GM12878 (cell line): ENCODE data around the gene RAB3IL1. TPM values are rescaled to one million over a fixed set of nuclear protein-coding genes. Genes with fewer than 3 reads are reported as not detected.

Experiments used
- ATAC-seq: fragments of 200-7000 bp; cut with Tn5 transposase; 3 replicates; pipeline ENCODE4 v1.9.1; 2020; ENCODE audit warnings: mild to moderate bottlenecking, moderate library complexity
- BruUV-seq: library from RNA; stranded (reverse); fragments of 400-500 nt; replicated peaks from 2 replicates; lab custom pipeline; 2021; lab: Mats Ljungman, UMichigan
- CTCF ChIA-PET: fragments of 300-600 bp; sonication (Branson Sonifier 250); formaldehyde crosslinking; extraction: SDS; loops from one replicate; lab custom pipeline; 2021; ENCODE audit warnings: inconsistent platforms; lab: Yijun Ruan, JAX
- POLR2A ChIA-PET: fragments of 350-600 bp; formaldehyde crosslinking; extraction: SDS; loops from one replicate; lab custom pipeline; 2021; ENCODE audit warnings: inconsistent platforms; lab: Charles Lee
- RAD21 ChIA-PET: fragments of 300-600 bp; sonication (Branson Sonifier 250); formaldehyde crosslinking; loops from one replicate; lab custom pipeline; 2023; ENCODE audit warnings: antibody characterized with exemption; ENCODE audit not compliant: unreplicated experiment; lab: Charles Lee
- SMC1A ChIA-PET: fragments of 300-600 bp; sonication (Branson Sonifier 250); formaldehyde crosslinking; loops from one replicate; lab custom pipeline; 2023; ENCODE audit not compliant: unreplicated experiment, uncharacterized antibody; lab: Charles Lee
- DNase-seq: peaks from one replicate; pipeline ENCODE4 v3.0.0-alpha.2; 2011; ENCODE audit warnings: low read depth, low spot score
- FAIRE-seq: peaks from 3 replicates; lab custom pipeline; 2011; peaks lifted over from hg19 to GRCh38; lab: Jason Lieb, UNC
- H2AFZ ChIP-seq: 2 replicates; pipeline ENCODE4 v1.6.0; 2011; ENCODE audit warnings: low read depth, low read length, control low read depth; ENCODE audit not compliant: control insufficient read depth
- H3K27ac ChIP-seq: 2 replicates; pipeline ENCODE4 v1.5.1; 2011; ENCODE audit warnings: control low read depth; ENCODE audit not compliant: control insufficient read depth, insufficient read depth
- H3K27me3 ChIP-seq, 2 experiments: replicated peaks in 1 of 2; 2 replicates each; pipeline versions ENCODE4 v1.6.0 to v1.6.1; 2011; ENCODE audit warnings: low read length in 1 of 2; ENCODE audit not compliant: control insufficient read depth in 2 of 2, insufficient read depth in 2 of 2
- H3K36me3 ChIP-seq, 2 experiments: 2 replicates each; pipeline ENCODE4 v1.5.1; 2011; ENCODE audit warnings: low read length in 1 of 2; ENCODE audit not compliant: control insufficient read depth in 2 of 2, insufficient read depth in 2 of 2
- H3K4me1 ChIP-seq: 2 replicates; pipeline ENCODE4 v1.6.1; 2011; ENCODE audit warnings: mild to moderate bottlenecking, low read length, moderate library complexity, mixed read lengths; ENCODE audit not compliant: control insufficient read depth, insufficient read depth
- H3K4me2 ChIP-seq: 2 replicates; pipeline ENCODE4 v1.6.0; 2011; ENCODE audit warnings: control low read depth; ENCODE audit not compliant: control insufficient read depth, insufficient read depth
- H3K4me3 ChIP-seq: fragments of 200-600 bp; sonication (generic); 2 replicates; pipeline ENCODE4 v1.5.1; 2016
- H3K79me2 ChIP-seq: 2 replicates; pipeline ENCODE4 v1.6.0; 2011; ENCODE audit warnings: low read length; ENCODE audit not compliant: control insufficient read depth, insufficient read depth
- H3K9ac ChIP-seq: 2 replicates; pipeline ENCODE4 v1.8.0; 2011; ENCODE audit warnings: low read length, control low read depth, mixed read lengths; ENCODE audit not compliant: control insufficient read depth, insufficient read depth
- H3K9me3 ChIP-seq: replicated peaks from 3 replicates; pipeline ENCODE4 v1.5.1; 2011; ENCODE audit warnings: mild to moderate bottlenecking, low read length; ENCODE audit not compliant: control insufficient read depth, insufficient read depth
- H4K20me1 ChIP-seq: 2 replicates; pipeline ENCODE4 v1.6.0; 2011; ENCODE audit not compliant: control insufficient read depth, insufficient read depth
- BCL11A ChIP-seq: IDR thresholded peaks from 2 replicates; pipeline ENCODE4 v1.6.1; 2011; ENCODE audit warnings: low read depth, low read length
- CHD4 ChIP-seq: fragments of 200-600 bp; sonication (generic); IDR thresholded peaks from 2 replicates; pipeline ENCODE4 v1.6.1; 2016; ENCODE audit warnings: mild to moderate bottlenecking
- CREM ChIP-seq: IDR thresholded peaks from 2 replicates; pipeline ENCODE4 v1.6.1; 2014; ENCODE audit warnings: antibody characterized with exemption, low read depth
- KLF5 ChIP-seq: fragments of 450-650 bp; IDR thresholded peaks from 2 replicates; pipeline ENCODE4 v1.6.1; 2014; ENCODE audit warnings: mild to moderate bottlenecking; ENCODE audit not compliant: partially characterized antibody
- MTA3 ChIP-seq: IDR thresholded peaks from 2 replicates; pipeline ENCODE4 v1.6.1; 2012; ENCODE audit warnings: low read length, inconsistent platforms, borderline replicate concordance
- NRF1 ChIP-seq: conservative IDR thresholded peaks from 2 replicates; pipeline ENCODE4 v1.6.1; 2011; ENCODE audit warnings: mild to moderate bottlenecking, low read depth, low read length, improper control_type of control experiment
- SP1 ChIP-seq: IDR thresholded peaks from one replicate; pipeline ENCODE4 v1.6.1; 2011; ENCODE audit warnings: low read depth, low read length
- TCF12 ChIP-seq: IDR thresholded peaks from 2 replicates; pipeline ENCODE4 v1.6.1; 2011; ENCODE audit warnings: low read depth, mild to moderate bottlenecking, low read length
- ZBED1 ChIP-seq: IDR thresholded peaks from 2 replicates; pipeline ENCODE4 v1.6.1; 2016; ENCODE audit warnings: borderline replicate concordance
- ZNF217 ChIP-seq: fragments of 450-650 bp; IDR thresholded peaks from 2 replicates; pipeline ENCODE4 v1.6.1; 2017; ENCODE audit warnings: antibody characterized with exemption, mild to moderate bottlenecking
- WGBS: methylation state at CpG from one replicate; pipeline ENCODE4 v1.1.6; 2016; ENCODE audit warnings: low lambda C conversion rate; ENCODE audit not compliant: insufficient replicate concordance, insufficient coverage; ENCODE audit errors: missing lambda C conversion rate; 5-methylcytosine and 5-hydroxymethylcytosine counted together
- in situ Hi-C: fragments of 300-500 bp; cut with MboI; formaldehyde crosslinking; loops from 9 replicates; pipeline ENCODE4 v1.14.3; 2018; ENCODE audit warnings: mixed read lengths
- intact Hi-C: fragments of 100-400 bp; cut with micrococcal nuclease; formaldehyde crosslinking; loops from one replicate; pipeline ENCODE4 v1.14.2; 2022; ENCODE audit not compliant: unreplicated experiment
- polyA plus RNA-seq, 11 experiments: library from polyadenylated mRNA; depleted of rRNA in 4 of 11; unstranded in 6 of 11; stranded (reverse) in 5 of 11; fragments of >200 nt; fragmentation: Nextera tagmentation in 4 of 11; fragmentation: Illumina TruSeq in 1 of 11; extraction: Ambion mirVana in 4 of 11; extraction: Trizol in 1 of 11; gene quantifications; 1 replicate in 1 of 11; 2 replicates in 10 of 11; pipeline versions ENCODE4 v1.2.1 to v1.2.3, GENCODE V29; 2011 to 2016; ENCODE audit warnings: inconsistent platforms in 2 of 11, missing spikeins in 2 of 11, low read depth in 1 of 11
- total RNA-seq, 4 experiments: library from RNA; depleted of rRNA in 3 of 4; stranded (reverse); fragments of >200 nt in 3 of 4; fragmentation: Illumina TruSeq in 1 of 4; extraction: Trizol in 1 of 4; gene quantifications; 2 replicates each; pipeline versions ENCODE4 v1.2.1 to v1.2.3, GENCODE V29; 2013 to 2021
- TF ChIP-seq, protein P1 (sequence below): fragments of 450-650 bp; IDR thresholded peaks from 2 replicates; pipeline ENCODE4 v1.6.1; 2017; ENCODE audit warnings: mild to moderate bottlenecking, low read depth, inconsistent platforms; ENCODE audit not compliant: poor library complexity, severe bottlenecking
- TF ChIP-seq, protein P2 (sequence below): fragments of 450-650 bp; formaldehyde crosslinking; IDR thresholded peaks from 2 replicates; pipeline ENCODE4 v1.4.0; 2022; ENCODE audit warnings: mild to moderate bottlenecking, moderate library complexity
- TF ChIP-seq, protein P3 (sequence below): fragments of 450-650 bp; IDR thresholded peaks from 2 replicates; pipeline ENCODE4 v1.6.1; 2017; ENCODE audit warnings: mild to moderate bottlenecking, moderate library complexity

Gene RAB3IL1
- total and polyA plus RNA-seq, 10 of the 15 experiments (the other 5 are each of a cell fraction or from before 2014, with no cell fraction given): 0.04 TPM; not detected in 9

DNA sequence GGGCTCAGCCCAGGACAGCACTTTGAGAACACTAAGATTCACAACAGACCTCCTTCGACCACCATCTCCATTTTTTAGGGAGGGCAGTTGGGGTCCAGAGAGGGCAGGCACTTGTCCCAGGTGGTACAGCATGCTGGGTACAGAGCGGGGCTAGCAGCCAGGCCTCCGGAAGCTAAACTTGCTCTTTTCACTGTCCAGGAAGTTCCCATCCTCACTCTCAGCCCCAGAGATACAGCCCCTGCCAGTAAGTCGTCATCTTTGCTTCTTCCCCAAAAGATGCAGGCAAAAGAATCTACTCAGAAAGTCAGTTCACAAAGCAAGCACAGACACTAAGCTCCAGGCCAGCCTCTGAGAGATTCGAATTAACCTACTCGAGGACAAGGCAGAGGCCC is 6.7 kb upstream of the RAB3IL1 start (continued):
- TF ChIP-seq, protein P1, sequence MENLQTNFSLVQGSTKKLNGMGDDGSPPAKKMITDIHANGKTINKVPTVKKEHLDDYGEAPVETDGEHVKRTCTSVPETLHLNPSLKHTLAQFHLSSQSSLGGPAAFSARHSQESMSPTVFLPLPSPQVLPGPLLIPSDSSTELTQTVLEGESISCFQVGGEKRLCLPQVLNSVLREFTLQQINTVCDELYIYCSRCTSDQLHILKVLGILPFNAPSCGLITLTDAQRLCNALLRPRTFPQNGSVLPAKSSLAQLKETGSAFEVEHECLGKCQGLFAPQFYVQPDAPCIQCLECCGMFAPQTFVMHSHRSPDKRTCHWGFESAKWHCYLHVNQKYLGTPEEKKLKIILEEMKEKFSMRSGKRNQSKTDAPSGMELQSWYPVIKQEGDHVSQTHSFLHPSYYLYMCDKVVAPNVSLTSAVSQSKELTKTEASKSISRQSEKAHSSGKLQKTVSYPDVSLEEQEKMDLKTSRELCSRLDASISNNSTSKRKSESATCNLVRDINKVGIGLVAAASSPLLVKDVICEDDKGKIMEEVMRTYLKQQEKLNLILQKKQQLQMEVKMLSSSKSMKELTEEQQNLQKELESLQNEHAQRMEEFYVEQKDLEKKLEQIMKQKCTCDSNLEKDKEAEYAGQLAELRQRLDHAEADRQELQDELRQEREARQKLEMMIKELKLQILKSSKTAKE: no peak
- no peak for TF ChIP-seq BCL11A

DNA sequence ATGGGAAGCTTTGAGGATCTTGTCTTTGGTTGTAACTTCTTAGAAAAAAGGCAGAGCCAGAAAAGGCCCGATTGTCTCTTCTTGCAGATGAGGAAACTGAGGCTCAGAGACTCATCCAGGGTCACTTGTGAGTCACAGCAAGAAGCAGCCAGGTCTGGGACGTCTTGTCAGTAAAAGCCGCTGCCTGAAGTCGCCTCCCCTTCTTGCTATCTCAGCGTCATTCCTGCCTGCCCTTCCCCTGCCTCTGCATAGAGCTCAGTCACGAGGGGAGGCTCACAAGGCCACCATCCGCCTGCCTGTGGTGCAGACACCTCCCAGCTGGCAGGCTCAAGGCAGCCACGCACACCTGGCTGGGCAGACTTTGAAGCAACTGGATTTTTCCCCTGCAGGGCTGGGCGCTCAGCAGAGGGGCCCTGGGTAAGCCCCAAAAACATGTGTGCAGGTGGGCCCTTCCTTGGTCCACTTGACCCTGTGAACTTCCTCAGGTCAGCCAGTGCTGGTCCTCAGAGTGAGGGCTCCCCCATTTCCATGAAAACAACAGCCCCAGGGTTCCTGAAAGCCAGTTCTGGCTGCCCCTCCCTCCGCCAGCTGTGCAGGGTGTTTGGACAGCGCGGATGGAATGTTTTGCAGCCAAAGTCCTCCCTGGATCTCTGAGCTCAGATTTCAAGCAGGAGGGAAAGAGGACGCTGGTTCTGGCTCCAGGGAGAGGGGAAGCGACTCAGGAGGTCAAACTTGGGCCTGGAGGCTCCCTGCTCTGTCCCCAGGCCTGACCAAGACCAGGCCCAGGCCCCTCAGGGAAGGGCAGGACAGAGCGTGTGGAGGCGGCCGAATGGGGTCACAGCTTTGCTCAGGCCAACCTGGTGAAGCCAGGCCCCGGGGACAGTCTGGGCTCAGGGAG is 6.0 kb upstream of the RAB3IL1 start:
- no peak for FAIRE-seq
- 35% methylated on average over 18 of the region's 18 CpGs for WGBS
- TF ChIP-seq CREM (no peak), MTA3 (no peak), NRF1 (no peak), ZNF217 (no peak), ZBED1 (no peak), TCF12 (no peak), CHD4 (no peak), SP1 (no peak), KLF5 (no peak)
- TF ChIP-seq, protein P2, sequence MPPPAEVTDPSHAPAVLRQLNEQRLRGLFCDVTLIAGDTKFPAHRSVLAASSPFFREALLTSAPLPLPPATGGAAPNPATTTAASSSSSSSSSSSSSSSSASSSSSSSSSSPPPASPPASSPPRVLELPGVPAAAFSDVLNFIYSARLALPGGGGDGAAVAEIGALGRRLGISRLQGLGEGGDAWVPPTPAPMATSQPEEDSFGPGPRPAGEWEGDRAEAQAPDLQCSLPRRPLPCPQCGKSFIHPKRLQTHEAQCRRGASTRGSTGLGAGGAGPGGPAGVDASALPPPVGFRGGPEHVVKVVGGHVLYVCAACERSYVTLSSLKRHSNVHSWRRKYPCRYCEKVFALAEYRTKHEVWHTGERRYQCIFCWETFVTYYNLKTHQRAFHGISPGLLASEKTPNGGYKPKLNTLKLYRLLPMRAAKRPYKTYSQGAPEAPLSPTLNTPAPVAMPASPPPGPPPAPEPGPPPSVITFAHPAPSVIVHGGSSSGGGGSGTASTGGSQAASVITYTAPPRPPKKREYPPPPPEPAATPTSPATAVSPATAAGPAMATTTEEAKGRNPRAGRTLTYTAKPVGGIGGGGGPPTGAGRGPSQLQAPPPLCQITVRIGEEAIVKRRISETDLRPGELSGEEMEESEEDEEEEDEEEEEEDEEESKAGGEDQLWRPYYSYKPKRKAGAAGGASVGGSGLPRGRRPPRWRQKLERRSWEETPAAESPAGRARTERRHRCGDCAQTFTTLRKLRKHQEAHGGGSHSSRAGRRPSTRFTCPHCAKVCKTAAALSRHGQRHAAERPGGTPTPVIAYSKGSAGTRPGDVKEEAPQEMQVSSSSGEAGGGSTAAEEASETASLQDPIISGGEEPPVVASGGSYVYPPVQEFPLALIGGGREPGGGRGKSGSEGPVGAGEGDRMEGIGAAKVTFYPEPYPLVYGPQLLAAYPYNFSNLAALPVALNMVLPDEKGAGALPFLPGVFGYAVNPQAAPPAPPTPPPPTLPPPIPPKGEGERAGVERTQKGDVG (CRISPR knock-in tag): no peak
- TF ChIP-seq, protein P3, sequence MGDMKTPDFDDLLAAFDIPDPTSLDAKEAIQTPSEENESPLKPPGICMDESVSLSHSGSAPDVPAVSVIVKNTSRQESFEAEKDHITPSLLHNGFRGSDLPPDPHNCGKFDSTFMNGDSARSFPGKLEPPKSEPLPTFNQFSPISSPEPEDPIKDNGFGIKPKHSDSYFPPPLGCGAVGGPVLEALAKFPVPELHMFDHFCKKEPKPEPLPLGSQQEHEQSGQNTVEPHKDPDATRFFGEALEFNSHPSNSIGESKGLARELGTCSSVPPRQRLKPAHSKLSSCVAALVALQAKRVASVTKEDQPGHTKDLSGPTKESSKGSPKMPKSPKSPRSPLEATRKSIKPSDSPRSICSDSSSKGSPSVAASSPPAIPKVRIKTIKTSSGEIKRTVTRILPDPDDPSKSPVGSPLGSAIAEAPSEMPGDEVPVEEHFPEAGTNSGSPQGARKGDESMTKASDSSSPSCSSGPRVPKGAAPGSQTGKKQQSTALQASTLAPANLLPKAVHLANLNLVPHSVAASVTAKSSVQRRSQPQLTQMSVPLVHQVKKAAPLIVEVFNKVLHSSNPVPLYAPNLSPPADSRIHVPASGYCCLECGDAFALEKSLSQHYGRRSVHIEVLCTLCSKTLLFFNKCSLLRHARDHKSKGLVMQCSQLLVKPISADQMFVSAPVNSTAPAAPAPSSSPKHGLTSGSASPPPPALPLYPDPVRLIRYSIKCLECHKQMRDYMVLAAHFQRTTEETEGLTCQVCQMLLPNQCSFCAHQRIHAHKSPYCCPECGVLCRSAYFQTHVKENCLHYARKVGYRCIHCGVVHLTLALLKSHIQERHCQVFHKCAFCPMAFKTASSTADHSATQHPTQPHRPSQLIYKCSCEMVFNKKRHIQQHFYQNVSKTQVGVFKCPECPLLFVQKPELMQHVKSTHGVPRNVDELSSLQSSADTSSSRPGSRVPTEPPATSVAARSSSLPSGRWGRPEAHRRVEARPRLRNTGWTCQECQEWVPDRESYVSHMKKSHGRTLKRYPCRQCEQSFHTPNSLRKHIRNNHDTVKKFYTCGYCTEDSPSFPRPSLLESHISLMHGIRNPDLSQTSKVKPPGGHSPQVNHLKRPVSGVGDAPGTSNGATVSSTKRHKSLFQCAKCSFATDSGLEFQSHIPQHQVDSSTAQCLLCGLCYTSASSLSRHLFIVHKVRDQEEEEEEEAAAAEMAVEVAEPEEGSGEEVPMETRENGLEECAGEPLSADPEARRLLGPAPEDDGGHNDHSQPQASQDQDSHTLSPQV: no peak

More for the DNA sequence above, 6.0 kb upstream of the RAB3IL1 start:
- RAD21 ChIA-PET: no interaction called here
- in situ Hi-C loops (no loop called here), intact Hi-C loops (no loop called here)
- no TSS peak for BruUV-seq
- no peak overlapping the region for H3K4me2 ChIP-seq
- no peak for DNase-seq
- H3K27me3 ChIP-seq: peaks cover 2% of the 10 kb centered on the region in 2 experiments; a peak in 3 of 4 replicates
- H3K9me3 ChIP-seq: no peaks in the 10 kb centered on the region
- H3K4me1 ChIP-seq: no peaks in the 10 kb centered on the region
- no peak overlapping the region for H3K27ac ChIP-seq
- H3K36me3 ChIP-seq: no peaks in the 10 kb centered on the region
- CTCF ChIA-PET: interaction anchor here (1.5 to 2.0 kb wide), 2 partner anchors 159 to 176 kb away, joined by 3 to 6 read pairs; no protein-coding TSS in a partner anchor
- H4K20me1 ChIP-seq: no peaks in the 10 kb centered on the region; the same call in 1 of the 2 replicates
- POLR2A ChIA-PET: no interaction called here
- no peak overlapping the region for H3K9ac ChIP-seq
- no peak for ATAC-seq
- no peak overlapping the region for H2AFZ ChIP-seq
- H3K4me3 ChIP-seq: no peak overlapping the region
- SMC1A ChIA-PET: no interaction called here
- no peaks in the 10 kb centered on the region for H3K79me2 ChIP-seq
